Neural crest cell (in vitro differentiated cells): ENCODE measurements around the gene LRRC75B. TPM values are rescaled to one million over a fixed set of nuclear protein-coding genes. Genes with fewer than 3 reads are reported as not detected.
"Not testable (repeated sequence)": the region's sequence is repeated elsewhere in the genome, so short reads cannot be mapped to it uniquely, and the experiment has no call there.

Experiments used
- DNase-seq: peaks from one replicate; pipeline ENCODE4 v3.0.0; 2021; ENCODE audit warnings: low read depth, mixed read lengths, low spot score
- H3K27ac Mint-ChIP-seq: one replicate; pipeline ENCODE4 v1.8.0; 2021; ENCODE audit warnings: mild to moderate bottlenecking, mixed read lengths; ENCODE audit not compliant: unreplicated experiment
- H3K27me3 Mint-ChIP-seq: 2 replicates; pipeline ENCODE4 v1.8.0; 2021; ENCODE audit warnings: low read depth, mild to moderate bottlenecking, mixed read lengths
- H3K36me3 Mint-ChIP-seq: 2 replicates; pipeline ENCODE4 v1.8.0; 2021; ENCODE audit warnings: low read depth, mild to moderate bottlenecking, mixed read lengths
- H3K4me1 Mint-ChIP-seq: 2 replicates; pipeline ENCODE4 v1.8.0; 2021; ENCODE audit warnings: mixed read lengths
- H3K4me3 Mint-ChIP-seq: one replicate; pipeline ENCODE4 v1.8.0; 2021; ENCODE audit warnings: mild to moderate bottlenecking, mixed read lengths
- H3K9me3 Mint-ChIP-seq: 2 replicates; pipeline ENCODE4 v1.8.0; 2021; ENCODE audit warnings: mixed read lengths
- total RNA-seq: library from RNA; stranded (reverse); gene quantifications from 2 replicates; pipeline ENCODE4 v1.2.1, GENCODE V29; 2021
- TF ChIP-seq, protein P1 (sequence below): fragments of 200-600 bp; sonication (generic); conservative IDR thresholded peaks from 2 replicates; pipeline ENCODE4 v1.5.0; 2021; ENCODE audit warnings: antibody characterized with exemption, mild to moderate bottlenecking

The LRRC75B gene
- total RNA-seq, 1 donor from 2014 or later = 16.7 TPM

DNA sequence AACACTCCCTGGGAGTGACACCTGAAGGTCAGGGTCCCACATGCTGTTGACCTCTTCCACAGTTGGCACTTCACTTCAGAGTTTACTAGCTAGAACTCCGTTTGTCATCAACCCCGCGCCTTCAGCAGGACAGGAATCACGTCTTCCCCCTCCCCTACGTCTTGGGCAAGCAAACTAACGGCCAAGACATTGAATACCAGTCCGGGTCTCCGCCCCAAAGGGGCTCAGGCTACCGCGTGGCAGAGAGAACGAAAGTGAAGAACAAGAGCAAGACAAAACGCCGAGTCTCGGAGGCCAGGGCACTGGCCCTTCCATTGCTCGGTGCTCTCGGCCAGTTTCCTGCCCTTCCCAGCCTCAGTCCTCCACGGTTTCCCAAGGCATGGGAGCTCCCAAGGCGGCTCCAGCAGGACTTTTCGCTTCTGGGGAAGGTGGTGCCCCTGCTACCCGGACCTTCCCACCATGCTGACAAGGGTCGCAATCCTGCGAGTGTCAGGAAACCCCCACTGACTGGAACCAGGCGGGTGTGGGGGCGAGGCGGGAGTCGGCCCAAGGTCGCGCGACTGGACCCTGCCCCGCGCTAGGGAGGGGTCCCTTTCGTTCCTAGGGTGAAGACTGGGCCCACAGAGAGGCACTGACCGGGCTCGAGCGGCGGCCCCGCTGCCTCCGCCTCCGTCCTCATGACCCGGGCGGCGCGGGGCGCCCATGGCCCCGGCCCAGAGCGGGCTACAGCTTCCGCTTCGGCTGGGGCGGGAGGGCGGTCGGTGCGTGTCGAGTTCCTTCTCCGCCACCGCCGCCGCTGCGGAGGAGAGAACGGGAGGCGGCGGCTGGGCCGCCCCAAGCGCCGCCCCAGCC lies 38.3 kb downstream of the LRRC75B start, which contains the start of gene GUCD1:
Gene GUCD1 (minus strand): TSS at position 826 of the 852 bp plus-strand sequence. CDS start 147 bp downstream, at position 679.
- peak; percentile 18 for DNase-seq
- Mint-ChIP-seq H3K4me3 (peak within 1 kb of the TSS; percentile 98), H3K27ac (peak within 1 kb of the TSS; percentile 99), H3K27me3 (no peaks in the 10 kb centered on the region), H3K36me3 (peaks cover 3% of the 10 kb centered on the region), H3K4me1 (peaks cover 50% of the 10 kb centered on the region), H3K9me3 (no peaks in the 10 kb centered on the region)
- TF ChIP-seq, protein P1, sequence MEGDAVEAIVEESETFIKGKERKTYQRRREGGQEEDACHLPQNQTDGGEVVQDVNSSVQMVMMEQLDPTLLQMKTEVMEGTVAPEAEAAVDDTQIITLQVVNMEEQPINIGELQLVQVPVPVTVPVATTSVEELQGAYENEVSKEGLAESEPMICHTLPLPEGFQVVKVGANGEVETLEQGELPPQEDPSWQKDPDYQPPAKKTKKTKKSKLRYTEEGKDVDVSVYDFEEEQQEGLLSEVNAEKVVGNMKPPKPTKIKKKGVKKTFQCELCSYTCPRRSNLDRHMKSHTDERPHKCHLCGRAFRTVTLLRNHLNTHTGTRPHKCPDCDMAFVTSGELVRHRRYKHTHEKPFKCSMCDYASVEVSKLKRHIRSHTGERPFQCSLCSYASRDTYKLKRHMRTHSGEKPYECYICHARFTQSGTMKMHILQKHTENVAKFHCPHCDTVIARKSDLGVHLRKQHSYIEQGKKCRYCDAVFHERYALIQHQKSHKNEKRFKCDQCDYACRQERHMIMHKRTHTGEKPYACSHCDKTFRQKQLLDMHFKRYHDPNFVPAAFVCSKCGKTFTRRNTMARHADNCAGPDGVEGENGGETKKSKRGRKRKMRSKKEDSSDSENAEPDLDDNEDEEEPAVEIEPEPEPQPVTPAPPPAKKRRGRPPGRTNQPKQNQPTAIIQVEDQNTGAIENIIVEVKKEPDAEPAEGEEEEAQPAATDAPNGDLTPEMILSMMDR = no peak

DNA sequence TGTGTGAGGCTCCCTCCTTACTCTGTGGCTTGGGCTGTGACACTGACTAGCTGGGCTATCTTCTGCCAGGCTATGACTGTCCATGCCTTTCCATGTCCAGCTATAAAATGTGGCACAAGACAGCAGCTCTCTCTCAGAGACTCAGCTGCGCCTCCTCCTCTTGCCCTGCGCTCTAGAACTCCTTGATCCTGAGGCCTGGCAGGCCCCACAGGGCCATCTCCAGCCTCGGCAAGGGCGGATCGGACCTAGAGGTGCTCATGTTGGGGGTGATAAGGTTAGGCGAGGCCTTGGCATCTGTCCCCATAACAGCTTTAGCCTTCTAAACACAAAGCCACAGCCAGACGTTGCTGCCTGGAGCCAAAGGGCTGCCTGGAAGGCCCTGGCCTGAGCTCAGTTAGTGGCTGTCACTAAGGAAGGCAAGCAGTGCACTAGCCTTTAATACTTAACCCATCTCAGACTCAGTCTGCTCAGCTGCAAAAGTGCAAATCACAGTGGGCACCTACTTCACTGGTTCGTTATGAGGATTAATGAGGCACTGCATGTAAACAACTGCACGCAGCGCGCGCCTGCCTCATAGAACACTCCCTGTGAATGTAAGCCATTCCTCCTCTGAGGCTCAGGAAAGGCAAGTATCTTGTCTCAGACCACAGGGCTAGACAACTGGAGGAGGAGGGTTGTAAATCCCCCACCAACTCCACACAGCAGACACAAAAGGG lies 39.1 kb downstream of the LRRC75B start:
- Mint-ChIP-seq H3K27ac (peak overlapping the region; percentile 95), H3K36me3 (peaks cover 3% of the 10 kb centered on the region), H3K4me3 (peak overlapping the region; percentile 98), H3K4me1 (peaks cover 50% of the 10 kb centered on the region), H3K27me3 (no peaks in the 10 kb centered on the region), H3K9me3 (no peaks in the 10 kb centered on the region)
- TF ChIP-seq, protein P1 = no peak
- DNase-seq = no peak

DNA sequence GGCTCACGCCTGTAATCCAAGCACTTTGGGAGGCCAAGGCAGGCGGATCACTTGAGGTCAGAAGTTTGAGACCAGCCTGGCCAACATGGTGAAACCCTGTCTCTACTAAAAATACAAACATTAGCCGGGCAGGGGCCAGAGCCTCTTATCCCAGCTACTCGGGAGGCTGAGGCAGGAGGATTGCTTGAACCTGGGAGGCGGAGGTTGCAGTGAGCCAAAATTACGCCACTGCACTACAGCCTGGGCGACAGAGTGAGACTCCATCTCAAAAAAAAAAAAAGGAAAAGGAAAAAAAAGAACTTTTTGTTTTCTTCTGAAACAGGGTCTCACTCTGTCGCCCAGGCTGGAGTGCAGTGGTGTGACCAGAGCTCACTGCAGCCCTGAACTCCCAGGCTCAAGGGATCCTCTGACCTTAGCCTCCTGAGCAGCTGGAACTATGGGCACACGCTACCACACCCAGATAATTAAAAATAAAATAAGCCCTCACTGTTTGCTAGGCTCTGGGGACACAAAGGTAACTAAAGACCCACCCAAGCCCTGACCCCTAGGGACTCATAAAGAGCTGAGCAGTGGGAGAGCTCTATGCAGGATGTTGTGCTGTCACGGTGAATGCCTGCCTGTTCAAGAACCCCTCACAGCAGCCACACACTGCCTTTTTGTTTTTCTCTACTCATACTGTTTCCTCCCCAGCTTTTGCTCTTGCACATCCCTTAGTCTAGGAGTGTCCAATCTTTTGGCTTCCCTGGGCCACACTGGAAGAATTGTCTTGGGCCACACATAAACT lies 40.2 kb downstream of the LRRC75B start:
- Mint-ChIP-seq H3K4me3 (peak overlapping the region; percentile 98), H3K4me1 (peaks cover 42% of the 10 kb centered on the region)
- H3K27me3 Mint-ChIP-seq, H3K9me3 Mint-ChIP-seq, DNase-seq, H3K36me3 Mint-ChIP-seq, H3K27ac Mint-ChIP-seq: not testable (repeated sequence)

DNA sequence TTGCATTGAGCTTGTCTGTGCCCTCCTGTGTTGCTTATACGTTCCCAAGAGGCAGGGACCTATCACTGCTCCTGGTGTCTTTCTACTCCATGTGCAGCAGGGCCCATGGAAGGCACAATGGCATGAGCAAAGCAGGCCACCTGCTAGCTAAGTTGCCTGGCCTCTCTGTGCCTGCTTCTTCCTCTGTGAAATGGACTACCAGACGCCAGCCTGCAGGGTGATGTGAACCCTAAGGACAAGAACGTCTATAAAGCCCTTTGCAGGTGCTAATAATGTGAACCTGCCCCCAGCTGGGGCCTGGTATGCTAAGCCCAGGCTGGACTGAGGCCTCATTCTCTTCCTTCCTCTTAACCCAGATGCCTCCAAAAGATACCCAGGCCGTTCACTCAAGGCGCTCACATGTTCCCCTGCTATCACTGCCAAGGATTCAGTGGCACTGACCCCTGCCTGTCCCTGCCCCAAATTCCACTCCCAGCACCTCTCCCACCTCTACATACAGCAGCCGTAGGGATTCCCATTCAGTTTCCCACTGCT lies 41.9 kb downstream of the LRRC75B start:
- H3K4me1 Mint-ChIP-seq = peaks cover 25% of the 10 kb centered on the region
- TF ChIP-seq, protein P1 = no peak
- no peaks in the 10 kb centered on the region for H3K27me3 Mint-ChIP-seq
- peak overlapping the region; percentile 52 for H3K4me3 Mint-ChIP-seq
- DNase-seq = no peak
- no peaks in the 10 kb centered on the region for H3K9me3 Mint-ChIP-seq
- peaks cover 6% of the 10 kb centered on the region for H3K36me3 Mint-ChIP-seq
- no peak overlapping the region for H3K27ac Mint-ChIP-seq

DNA sequence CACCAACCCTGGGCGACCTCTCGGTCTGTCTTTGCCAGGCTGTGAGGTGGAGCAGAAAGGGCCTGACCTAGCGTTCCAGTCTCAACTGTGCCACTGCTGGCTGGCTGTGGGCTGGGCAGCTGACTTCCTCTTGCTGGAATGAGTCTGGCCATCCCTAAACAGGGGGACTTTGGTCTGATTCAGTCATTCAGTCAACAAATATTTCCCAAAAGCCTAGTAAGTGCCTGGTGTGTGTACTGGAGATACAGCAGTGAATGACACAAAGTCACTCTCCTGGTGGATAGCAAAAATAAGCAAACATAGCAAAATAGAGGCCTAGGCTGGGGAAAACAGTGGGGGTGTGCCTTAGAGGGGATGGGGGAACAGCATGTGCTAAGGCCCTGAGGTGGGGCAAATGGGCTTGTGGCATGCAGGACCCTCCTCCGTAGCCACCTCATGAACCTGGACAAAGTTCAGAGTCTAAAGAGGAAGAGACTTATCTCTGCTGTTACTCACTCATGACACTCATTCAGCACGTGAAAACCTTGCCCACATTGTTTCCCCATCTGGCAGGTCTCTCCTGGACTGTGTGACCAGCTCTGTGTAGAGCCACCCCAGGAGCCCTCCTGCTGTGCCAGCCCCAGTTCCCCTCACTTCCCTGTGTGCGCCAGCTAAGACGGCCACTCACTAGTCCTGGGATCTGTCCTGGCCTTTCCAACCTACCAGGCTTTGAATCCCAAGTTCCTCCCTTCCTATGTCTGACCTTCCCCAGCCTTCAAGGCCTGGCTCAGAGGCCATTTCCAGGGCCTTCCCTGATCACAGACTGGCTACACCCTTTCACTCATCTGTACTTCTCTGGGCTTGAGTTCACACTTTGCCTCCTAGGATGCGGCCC lies 42.6 kb downstream of the LRRC75B start:
- TF ChIP-seq, protein P1 = no peak
- Mint-ChIP-seq H3K9me3 (no peaks in the 10 kb centered on the region), H3K27me3 (no peaks in the 10 kb centered on the region), H3K4me1 (peaks cover 20% of the 10 kb centered on the region), H3K4me3 (peak overlapping the region; percentile 52), H3K27ac (peak overlapping the region; percentile 79), H3K36me3 (peaks cover 6% of the 10 kb centered on the region)
- no peak for DNase-seq
